ENCODE data around the gene EML3.
A peak's percentile ranks its signal among the peaks of the same experiment; 100 is the strongest.

EML3 gene

GRCh38 chr11:62554387-62555167 lies 58.0 kb downstream of the EML3 start (continued):
- TF ChIP-seq CREB5 (CRISPR knock-in tag; IDR thresholded peaks at IDR 0.05; ENCODE audit: low read depth), result no peak
- no peak for TF ChIP-seq ZFP3 (CRISPR knock-in tag; IDR thresholded peaks at IDR 0.05)
- TF ChIP-seq, protein P1, sequence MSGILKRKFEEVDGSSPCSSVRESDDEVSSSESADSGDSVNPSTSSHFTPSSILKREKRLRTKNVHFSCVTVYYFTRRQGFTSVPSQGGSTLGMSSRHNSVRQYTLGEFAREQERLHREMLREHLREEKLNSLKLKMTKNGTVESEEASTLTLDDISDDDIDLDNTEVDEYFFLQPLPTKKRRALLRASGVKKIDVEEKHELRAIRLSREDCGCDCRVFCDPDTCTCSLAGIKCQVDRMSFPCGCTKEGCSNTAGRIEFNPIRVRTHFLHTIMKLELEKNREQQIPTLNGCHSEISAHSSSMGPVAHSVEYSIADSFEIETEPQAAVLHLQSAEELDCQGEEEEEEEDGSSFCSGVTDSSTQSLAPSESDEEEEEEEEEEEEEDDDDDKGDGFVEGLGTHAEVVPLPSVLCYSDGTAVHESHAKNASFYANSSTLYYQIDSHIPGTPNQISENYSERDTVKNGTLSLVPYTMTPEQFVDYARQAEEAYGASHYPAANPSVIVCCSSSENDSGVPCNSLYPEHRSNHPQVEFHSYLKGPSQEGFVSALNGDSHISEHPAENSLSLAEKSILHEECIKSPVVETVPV (CRISPR knock-in tag; IDR thresholded peaks at IDR 0.05), result no peak
- TF ChIP-seq TOX (CRISPR knock-in tag; IDR thresholded peaks at IDR 0.05; ENCODE audit: borderline replicate concordance), result no peak

DNA sequence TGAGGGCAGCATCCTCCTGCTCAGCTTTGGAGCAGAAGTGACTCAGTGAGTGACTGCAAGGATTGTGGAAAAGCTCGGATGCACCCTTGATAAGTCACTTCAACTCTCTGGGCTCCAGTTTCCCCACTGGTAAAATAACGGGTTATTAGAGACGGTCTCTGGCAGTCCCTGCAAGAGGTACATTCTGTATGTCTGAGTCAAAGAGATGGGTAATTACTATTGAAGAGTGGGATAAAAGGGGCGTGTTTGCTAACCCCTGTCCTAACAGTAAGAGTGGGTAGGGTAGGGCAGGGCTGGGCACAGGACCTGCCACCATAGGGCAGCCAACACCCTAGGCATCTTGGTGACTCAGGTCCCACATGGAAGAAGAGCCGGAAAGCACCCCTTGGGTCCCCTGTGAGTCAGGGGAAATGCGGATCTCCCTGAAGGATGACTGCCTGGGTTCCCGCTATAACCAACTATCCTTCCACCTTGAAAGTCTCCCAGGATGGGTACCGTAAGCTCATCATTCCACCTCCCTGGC lies 58.7 kb downstream of the EML3 start:
- no peak for TF ChIP-seq BACH2 (CRISPR knock-in tag; IDR thresholded peaks at IDR 0.05; ENCODE audit: borderline replicate concordance)
- TF ChIP-seq, protein P1 (CRISPR knock-in tag; IDR thresholded peaks at IDR 0.05), result no peak
- no peak for TF ChIP-seq TCF4 (CRISPR knock-in tag; IDR thresholded peaks at IDR 0.05; ENCODE audit: borderline replicate concordance)
- no peak for TF ChIP-seq CREB5 (CRISPR knock-in tag; IDR thresholded peaks at IDR 0.05; ENCODE audit: low read depth)
- no peak for TF ChIP-seq RARB (CRISPR knock-in tag; IDR thresholded peaks at IDR 0.05)
- TF ChIP-seq ESRRG (CRISPR knock-in tag; IDR thresholded peaks at IDR 0.05), result no peak
- peak; percentile 1; the same call in 2 of the 3 replicates for ATAC-seq

- peak; percentile 85 for ATAC-seq
- no peak for TF ChIP-seq OSR1 (CRISPR knock-in tag; IDR thresholded peaks at IDR 0.05)
- TF ChIP-seq, protein P2, sequence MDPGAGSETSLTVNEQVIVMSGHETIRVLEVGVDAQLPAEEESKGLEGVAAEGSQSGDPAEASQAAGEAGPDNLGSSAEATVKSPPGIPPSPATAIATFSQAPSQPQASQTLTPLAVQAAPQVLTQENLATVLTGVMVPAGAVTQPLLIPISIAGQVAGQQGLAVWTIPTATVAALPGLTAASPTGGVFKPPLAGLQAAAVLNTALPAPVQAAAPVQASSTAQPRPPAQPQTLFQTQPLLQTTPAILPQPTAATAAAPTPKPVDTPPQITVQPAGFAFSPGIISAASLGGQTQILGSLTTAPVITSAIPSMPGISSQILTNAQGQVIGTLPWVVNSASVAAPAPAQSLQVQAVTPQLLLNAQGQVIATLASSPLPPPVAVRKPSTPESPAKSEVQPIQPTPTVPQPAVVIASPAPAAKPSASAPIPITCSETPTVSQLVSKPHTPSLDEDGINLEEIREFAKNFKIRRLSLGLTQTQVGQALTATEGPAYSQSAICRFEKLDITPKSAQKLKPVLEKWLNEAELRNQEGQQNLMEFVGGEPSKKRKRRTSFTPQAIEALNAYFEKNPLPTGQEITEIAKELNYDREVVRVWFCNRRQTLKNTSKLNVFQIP (CRISPR knock-in tag; IDR thresholded peaks at IDR 0.05; ENCODE audit: borderline replicate concordance, low read depth), result no peak
- TF ChIP-seq PPARA (CRISPR knock-in tag; IDR thresholded peaks at IDR 0.05; ENCODE audit: borderline replicate concordance), result no peak
- no peak for TF ChIP-seq TCF4 (CRISPR knock-in tag; IDR thresholded peaks at IDR 0.05; ENCODE audit: borderline replicate concordance)
- TF ChIP-seq, protein P3, sequence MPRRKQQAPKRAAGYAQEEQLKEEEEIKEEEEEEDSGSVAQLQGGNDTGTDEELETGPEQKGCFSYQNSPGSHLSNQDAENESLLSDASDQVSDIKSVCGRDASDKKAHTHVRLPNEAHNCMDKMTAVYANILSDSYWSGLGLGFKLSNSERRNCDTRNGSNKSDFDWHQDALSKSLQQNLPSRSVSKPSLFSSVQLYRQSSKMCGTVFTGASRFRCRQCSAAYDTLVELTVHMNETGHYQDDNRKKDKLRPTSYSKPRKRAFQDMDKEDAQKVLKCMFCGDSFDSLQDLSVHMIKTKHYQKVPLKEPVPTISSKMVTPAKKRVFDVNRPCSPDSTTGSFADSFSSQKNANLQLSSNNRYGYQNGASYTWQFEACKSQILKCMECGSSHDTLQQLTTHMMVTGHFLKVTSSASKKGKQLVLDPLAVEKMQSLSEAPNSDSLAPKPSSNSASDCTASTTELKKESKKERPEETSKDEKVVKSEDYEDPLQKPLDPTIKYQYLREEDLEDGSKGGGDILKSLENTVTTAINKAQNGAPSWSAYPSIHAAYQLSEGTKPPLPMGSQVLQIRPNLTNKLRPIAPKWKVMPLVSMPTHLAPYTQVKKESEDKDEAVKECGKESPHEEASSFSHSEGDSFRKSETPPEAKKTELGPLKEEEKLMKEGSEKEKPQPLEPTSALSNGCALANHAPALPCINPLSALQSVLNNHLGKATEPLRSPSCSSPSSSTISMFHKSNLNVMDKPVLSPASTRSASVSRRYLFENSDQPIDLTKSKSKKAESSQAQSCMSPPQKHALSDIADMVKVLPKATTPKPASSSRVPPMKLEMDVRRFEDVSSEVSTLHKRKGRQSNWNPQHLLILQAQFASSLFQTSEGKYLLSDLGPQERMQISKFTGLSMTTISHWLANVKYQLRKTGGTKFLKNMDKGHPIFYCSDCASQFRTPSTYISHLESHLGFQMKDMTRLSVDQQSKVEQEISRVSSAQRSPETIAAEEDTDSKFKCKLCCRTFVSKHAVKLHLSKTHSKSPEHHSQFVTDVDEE (CRISPR knock-in tag; IDR thresholded peaks at IDR 0.05), result no peak
- TF ChIP-seq RARB (CRISPR knock-in tag; IDR thresholded peaks at IDR 0.05), result no peak
- TF ChIP-seq ZFP30 (CRISPR knock-in tag; IDR thresholded peaks at IDR 0.05), result no peak
Observed at GRCh38 chr11:62553080-62553838, 59.3 kb downstream of the EML3 start.

Measured in SK-N-SH treated with all-trans-retinoic acid at 6 μM for 48 hours (cell line).